ENCODE measurements around the gene SMIM38.

DNA sequence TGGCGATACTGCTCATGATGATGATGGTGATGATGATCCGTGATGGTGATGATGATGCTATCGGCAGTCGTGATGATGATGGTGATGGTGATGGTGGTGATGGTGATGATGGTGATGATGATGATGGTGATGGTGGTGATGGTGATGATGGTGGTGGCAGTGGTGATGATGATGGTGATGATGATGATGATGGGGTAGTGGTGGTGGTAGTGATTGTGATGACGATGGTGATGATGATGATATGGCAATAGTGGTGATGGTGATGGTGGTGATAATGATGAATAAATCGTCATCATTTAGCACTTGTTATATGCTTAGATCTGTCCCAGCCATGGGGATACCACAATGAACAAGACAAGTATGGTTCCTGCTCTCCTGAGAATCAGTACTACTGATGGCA lies 39.2 kb downstream of the SMIM38 start:
- TF ChIP-seq, protein P1, sequence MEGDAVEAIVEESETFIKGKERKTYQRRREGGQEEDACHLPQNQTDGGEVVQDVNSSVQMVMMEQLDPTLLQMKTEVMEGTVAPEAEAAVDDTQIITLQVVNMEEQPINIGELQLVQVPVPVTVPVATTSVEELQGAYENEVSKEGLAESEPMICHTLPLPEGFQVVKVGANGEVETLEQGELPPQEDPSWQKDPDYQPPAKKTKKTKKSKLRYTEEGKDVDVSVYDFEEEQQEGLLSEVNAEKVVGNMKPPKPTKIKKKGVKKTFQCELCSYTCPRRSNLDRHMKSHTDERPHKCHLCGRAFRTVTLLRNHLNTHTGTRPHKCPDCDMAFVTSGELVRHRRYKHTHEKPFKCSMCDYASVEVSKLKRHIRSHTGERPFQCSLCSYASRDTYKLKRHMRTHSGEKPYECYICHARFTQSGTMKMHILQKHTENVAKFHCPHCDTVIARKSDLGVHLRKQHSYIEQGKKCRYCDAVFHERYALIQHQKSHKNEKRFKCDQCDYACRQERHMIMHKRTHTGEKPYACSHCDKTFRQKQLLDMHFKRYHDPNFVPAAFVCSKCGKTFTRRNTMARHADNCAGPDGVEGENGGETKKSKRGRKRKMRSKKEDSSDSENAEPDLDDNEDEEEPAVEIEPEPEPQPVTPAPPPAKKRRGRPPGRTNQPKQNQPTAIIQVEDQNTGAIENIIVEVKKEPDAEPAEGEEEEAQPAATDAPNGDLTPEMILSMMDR (IDR thresholded peaks at IDR 0.05; ENCODE audit: low read depth, low read length, missing input control): no peak
- TF ChIP-seq SP1 (IDR thresholded peaks at IDR 0.05) (no peak), TAF1 (conservative IDR thresholded peaks at IDR 0.05) (no peak)
